Esophagus squamous epithelium (tissue), 4 donors: ENCODE measurements around the gene CST2.

Source experiments
- CTCF ChIP-seq, 6 experiments: fragments of 450-650 bp in 4 of 6; fragments of 200-600 bp in 2 of 6; sonication (generic) in 2 of 6; IDR thresholded peaks; one replicate each; pipeline ENCODE4 v1.5.1; 2016 to 2019; ENCODE audit warnings: antibody characterized with exemption in 6 of 6, mild to moderate bottlenecking in 4 of 6, moderate library complexity in 4 of 6
- POLR2A ChIP-seq, 4 donors: fragments of 450-650 bp; IDR thresholded peaks; one replicate each; pipeline ENCODE4 v1.6.1; 2017; ENCODE audit warnings: antibody characterized with exemption in 4 of 4, mild to moderate bottlenecking in 4 of 4, moderate library complexity in 3 of 4

GRCh38 chr20:23874747-23875146 lies 48.2 kb upstream of the CST2 start:
- TF ChIP-seq POLR2A (IDR thresholded peaks at IDR 0.05): no peak
- no peak for TF ChIP-seq CTCF (IDR thresholded peaks at IDR 0.05)
